Calu3 (cell line): ENCODE results near the gene GJB5. TPM values are rescaled to one million over a fixed set of nuclear protein-coding genes. Genes with fewer than 3 reads are reported as not detected.

ENCODE experiments used
- BruUV-seq: library from RNA; stranded (reverse); fragments of 400-500 nt; replicated peaks from 2 replicates; lab custom pipeline; 2021; lab: Mats Ljungman, UMichigan
- CTCF ChIA-PET: fragments of 300-600 bp; sonication (Branson Sonifier 250); formaldehyde crosslinking; loops from one replicate; lab custom pipeline; 2022; ENCODE audit warnings: antibody characterized with exemption; lab: Charles Lee
- DNase-seq: peaks from one replicate; pipeline ENCODE4 v3.0.0; 2022
- H3K27ac Mint-ChIP-seq: one replicate; pipeline ENCODE4 v1.8.0; 2022; ENCODE audit warnings: mixed read lengths; ENCODE audit not compliant: unreplicated experiment
- H3K27me3 Mint-ChIP-seq: one replicate; pipeline ENCODE4 v1.8.0; 2022; ENCODE audit warnings: mixed read lengths; ENCODE audit not compliant: unreplicated experiment
- H3K36me3 Mint-ChIP-seq: one replicate; pipeline ENCODE4 v1.8.0; 2022; ENCODE audit warnings: mild to moderate bottlenecking, moderate library complexity, mixed read lengths; ENCODE audit not compliant: insufficient read depth, unreplicated experiment
- H3K4me1 Mint-ChIP-seq: one replicate; pipeline ENCODE4 v1.8.0; 2022; ENCODE audit warnings: mild to moderate bottlenecking, low read depth, mixed read lengths; ENCODE audit not compliant: unreplicated experiment
- H3K4me3 Mint-ChIP-seq: one replicate; pipeline ENCODE4 v1.8.0; 2022; ENCODE audit warnings: mild to moderate bottlenecking, low read depth, moderate library complexity, mixed read lengths; ENCODE audit not compliant: unreplicated experiment
- H3K9me3 Mint-ChIP-seq: one replicate; pipeline ENCODE4 v1.8.0; 2022; ENCODE audit warnings: low read depth, mixed read lengths; ENCODE audit not compliant: unreplicated experiment
- CTCF ChIP-seq: fragments of 200-600 bp; IDR thresholded peaks from one replicate; pipeline ENCODE4 v1.8.0; 2022; ENCODE audit warnings: antibody characterized with exemption; ENCODE audit not compliant: unreplicated experiment
- intact Hi-C: fragments of 100-400 bp; cut with micrococcal nuclease; formaldehyde crosslinking; loops from one replicate; pipeline ENCODE4 v1.10.0; 2022; ENCODE audit not compliant: unreplicated experiment
- total RNA-seq: library from RNA; stranded (reverse); gene quantifications from 2 replicates; pipeline ENCODE4 v1.2.3, GENCODE V29; 2022

The GJB5 gene
- total RNA-seq, 1 experiment from 2014 or later: 1.1 TPM

- DNase-seq: no peak
- intact Hi-C loops: no loop called here
- H3K27ac Mint-ChIP-seq: no peak overlapping the region
- peaks cover 29% of the 10 kb centered on the region for H3K4me1 Mint-ChIP-seq
- H3K27me3 Mint-ChIP-seq: no peaks in the 10 kb centered on the region
- CTCF ChIA-PET: interaction anchor here (1.4 kb wide), 1 partner anchor 23 kb away, joined by 5 read pairs; no protein-coding TSS in a partner anchor
- H3K4me3 Mint-ChIP-seq: no peak overlapping the region
- no TSS peak for BruUV-seq
- TF ChIP-seq CTCF: no peak
- H3K9me3 Mint-ChIP-seq: peaks cover 4% of the 10 kb centered on the region
- peaks cover 4% of the 10 kb centered on the region for H3K36me3 Mint-ChIP-seq
Observed at GRCh38 chr1:34755961-34756360, 1.1 kb downstream of the GJB5 start.

GRCh38 chr1:34757386-34757785 lies 2.5 kb downstream of the GJB5 start:
- Mint-ChIP-seq H3K9me3 (peaks cover 4% of the 10 kb centered on the region), H3K36me3 (peaks cover 4% of the 10 kb centered on the region), H3K4me1 (peaks cover 29% of the 10 kb centered on the region), H3K27me3 (no peaks in the 10 kb centered on the region), H3K27ac (no peak overlapping the region), H3K4me3 (no peak overlapping the region)
- no peak for TF ChIP-seq CTCF
- intact Hi-C loops: no loop called here
- no peak for DNase-seq
- CTCF ChIA-PET: no interaction called here
- no TSS peak for BruUV-seq

GRCh38 chr1:34758751-34759150 lies 3.9 kb downstream of the GJB5 start:
- no peak overlapping the region for H3K4me3 Mint-ChIP-seq
- peaks cover 33% of the 10 kb centered on the region for H3K4me1 Mint-ChIP-seq
- no peak overlapping the region for H3K27ac Mint-ChIP-seq
- CTCF ChIA-PET: interaction anchor here (0.7 to 1.8 kb wide), 3 partner anchors 10 to 23 kb away, joined by 4 to 10 read pairs (median 4); no protein-coding TSS in a partner anchor
- H3K9me3 Mint-ChIP-seq: peaks cover 2% of the 10 kb centered on the region
- no peaks in the 10 kb centered on the region for H3K27me3 Mint-ChIP-seq
- DNase-seq: no peak
- no peak for TF ChIP-seq CTCF
- peaks cover 13% of the 10 kb centered on the region for H3K36me3 Mint-ChIP-seq
- intact Hi-C loops: no loop called here
- TSS peak; percentile 65 for BruUV-seq

GRCh38 chr1:34759503-34760357 lies 4.9 kb downstream of the GJB5 start, which contains the start of gene GJB4:
TSS of gene GJB4 (plus strand) at chr1:34759740. CDS start at chr1:34761255, 1,515 bp downstream.
- peak within 1 kb of the TSS; percentile 15 for H3K4me3 Mint-ChIP-seq
- no peak for TF ChIP-seq CTCF
- H3K4me1 Mint-ChIP-seq: peaks cover 31% of the 10 kb centered on the region
- peak within 1 kb of the TSS; percentile 51 for H3K27ac Mint-ChIP-seq
- H3K9me3 Mint-ChIP-seq: no peaks in the 10 kb centered on the region
- intact Hi-C loops: no loop called here
- H3K36me3 Mint-ChIP-seq: peaks cover 14% of the 10 kb centered on the region
- CTCF ChIA-PET: interaction anchor here (0.7 to 1.8 kb wide), 3 partner anchors 19 to 22 kb away, joined by 3 to 10 read pairs (median 4); no protein-coding TSS in a partner anchor
- no peaks in the 10 kb centered on the region for H3K27me3 Mint-ChIP-seq
- peak; percentile 49 for DNase-seq
- BruUV-seq: TSS peak; percentile 32
